Subcutaneous adipose tissue (tissue), 4 donors: ENCODE results near the gene ABAT. TPM values are rescaled to one million over a fixed set of nuclear protein-coding genes. Genes with fewer than 3 reads are reported as not detected.

ENCODE experiments used
- total RNA-seq, 4 donors: library from RNA; depleted of rRNA; stranded (reverse); fragments of >200 nt; gene quantifications; one replicate each; pipeline ENCODE4 v1.1.0, GENCODE V29; 2016
- TF ChIP-seq, protein P1 (sequence below): fragments of 450-650 bp; IDR thresholded peaks from one replicate; pipeline ENCODE4 v1.5.1; 2016; ENCODE audit warnings: low read depth, mild to moderate bottlenecking, control low read depth, antibody characterized with exemption, moderate library complexity

The ABAT gene
- total RNA-seq, 4 donors from 2014 or later = 4.9 to 9.8 (median 7.0) TPM

- TF ChIP-seq, protein P1, sequence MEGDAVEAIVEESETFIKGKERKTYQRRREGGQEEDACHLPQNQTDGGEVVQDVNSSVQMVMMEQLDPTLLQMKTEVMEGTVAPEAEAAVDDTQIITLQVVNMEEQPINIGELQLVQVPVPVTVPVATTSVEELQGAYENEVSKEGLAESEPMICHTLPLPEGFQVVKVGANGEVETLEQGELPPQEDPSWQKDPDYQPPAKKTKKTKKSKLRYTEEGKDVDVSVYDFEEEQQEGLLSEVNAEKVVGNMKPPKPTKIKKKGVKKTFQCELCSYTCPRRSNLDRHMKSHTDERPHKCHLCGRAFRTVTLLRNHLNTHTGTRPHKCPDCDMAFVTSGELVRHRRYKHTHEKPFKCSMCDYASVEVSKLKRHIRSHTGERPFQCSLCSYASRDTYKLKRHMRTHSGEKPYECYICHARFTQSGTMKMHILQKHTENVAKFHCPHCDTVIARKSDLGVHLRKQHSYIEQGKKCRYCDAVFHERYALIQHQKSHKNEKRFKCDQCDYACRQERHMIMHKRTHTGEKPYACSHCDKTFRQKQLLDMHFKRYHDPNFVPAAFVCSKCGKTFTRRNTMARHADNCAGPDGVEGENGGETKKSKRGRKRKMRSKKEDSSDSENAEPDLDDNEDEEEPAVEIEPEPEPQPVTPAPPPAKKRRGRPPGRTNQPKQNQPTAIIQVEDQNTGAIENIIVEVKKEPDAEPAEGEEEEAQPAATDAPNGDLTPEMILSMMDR = no peak
Measured at GRCh38 chr16:8703693-8704092, 29.3 kb downstream of the ABAT start.

- TF ChIP-seq, protein P1 = no peak
Measured at GRCh38 chr16:8704098-8704497, 29.7 kb downstream of the ABAT start.

DNA sequence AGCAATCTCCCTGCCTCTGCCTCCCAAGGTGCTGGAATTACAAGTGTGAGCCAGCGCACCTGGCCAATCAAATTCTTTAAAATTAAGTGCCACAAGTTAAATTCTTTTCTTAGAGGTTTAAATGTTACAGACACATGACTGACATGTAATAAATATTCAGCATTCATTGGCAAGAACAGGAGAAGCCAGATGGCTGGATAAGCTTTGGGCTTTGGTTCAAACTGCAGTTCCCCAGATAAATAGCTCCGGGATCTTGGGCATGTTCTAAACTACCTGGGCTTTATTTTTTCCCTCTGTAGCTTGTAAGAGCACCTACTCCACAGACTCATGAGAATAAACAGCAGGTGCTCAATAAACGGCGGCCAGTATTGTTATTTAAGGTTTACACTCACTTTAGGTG is 34.1 kb downstream of the ABAT start:
- TF ChIP-seq, protein P1 = no peak

GRCh38 chr16:8712589-8713361 is 38.4 kb downstream of the ABAT start:
- TF ChIP-seq, protein P1 = no peak

DNA sequence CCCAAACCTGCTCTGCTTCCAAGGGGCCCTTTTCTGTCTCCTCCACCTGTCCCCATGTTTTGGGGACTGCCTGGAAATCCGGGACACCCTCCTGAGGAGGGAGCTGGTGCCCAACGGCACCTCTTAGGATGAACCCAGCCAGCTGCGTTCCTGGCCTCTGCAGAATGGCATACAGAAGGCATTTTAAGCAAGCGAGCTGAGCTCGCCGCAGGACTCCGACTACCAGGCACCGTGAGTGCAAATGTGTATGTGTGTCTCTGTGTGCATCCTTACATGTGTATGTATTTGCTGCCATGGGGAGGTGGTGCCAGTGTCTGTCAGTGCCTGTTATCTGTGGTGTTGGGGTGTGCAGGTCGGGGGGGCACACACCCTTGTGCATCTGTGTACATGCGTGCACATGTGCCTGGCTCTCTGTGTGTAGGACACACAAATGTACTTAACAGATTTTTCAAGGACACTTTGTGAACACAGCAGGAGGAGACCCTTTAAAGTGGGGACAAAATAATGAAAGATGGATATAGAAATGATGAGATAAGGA is 39.3 kb downstream of the ABAT start:
- TF ChIP-seq, protein P1 = no peak

- TF ChIP-seq, protein P1 = no peak
Measured at GRCh38 chr16:8714174-8714573, 39.8 kb downstream of the ABAT start.

DNA sequence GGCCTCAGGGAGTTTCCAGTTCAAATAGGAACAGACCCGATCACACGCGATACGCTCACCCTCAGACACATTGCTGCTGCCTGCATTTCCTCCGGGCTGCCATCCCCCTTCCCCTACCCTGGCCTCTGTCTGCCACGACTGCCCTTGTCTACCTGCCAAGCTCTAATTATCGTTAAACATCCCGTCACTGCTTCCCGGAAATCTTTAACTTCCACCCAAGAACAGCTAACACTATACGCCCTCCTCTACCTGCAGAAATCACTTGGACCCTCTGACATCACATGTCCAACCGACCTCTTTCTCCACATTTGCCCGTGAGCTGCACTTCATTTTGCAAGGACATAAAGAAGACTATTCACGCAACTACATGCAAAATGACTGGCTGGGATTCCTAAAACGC is 40.4 kb downstream of the ABAT start:
- TF ChIP-seq, protein P1 = no peak
